Keratinocyte (primary cell): Measurements from ENCODE around the gene EPC2.

ENCODE experiments used
- CTCF ChIP-seq, 3 experiments: IDR thresholded peaks in 1 of 3; conservative IDR thresholded peaks in 1 of 3; optimal IDR thresholded peaks in 1 of 3; 2 replicates in 2 of 3; 3 replicates in 1 of 3; pipeline versions ENCODE3 to v1.5.1; 2011; ENCODE audit warnings: low read length in 3 of 3, mild to moderate bottlenecking in 3 of 3, moderate library complexity in 2 of 3, control low read depth in 1 of 3, inconsistent platforms in 1 of 3; ENCODE audit not compliant: insufficient read depth in 2 of 3; ENCODE audit errors: extremely low read depth in 1 of 3
- EZH2 ChIP-seq: IDR thresholded peaks from one replicate; pipeline ENCODE4 v1.6.1; 2012; ENCODE audit warnings: inconsistent platforms, mild to moderate bottlenecking, low read length, moderate library complexity

DNA sequence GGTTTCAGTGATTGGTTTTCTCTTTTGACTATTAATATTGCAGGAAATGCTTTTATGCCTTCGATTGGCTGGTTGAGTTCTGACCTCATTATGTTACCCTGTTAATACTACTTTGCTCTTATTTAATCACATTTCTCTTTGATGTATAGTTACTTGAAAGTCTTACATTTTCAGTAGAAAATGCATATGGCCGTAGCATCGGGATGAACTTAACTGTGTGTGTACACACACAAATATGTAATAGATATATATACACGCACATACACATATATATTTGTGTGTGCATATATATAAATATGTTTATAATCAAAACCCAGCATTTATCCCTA, 1.6 kb downstream of the EPC2 start:
- no peak for TF ChIP-seq CTCF (optimal IDR thresholded peaks at IDR 0.05 in 1 of 3, IDR thresholded peaks at IDR 0.05 in 1 of 3, conservative IDR thresholded peaks at IDR 0.05 in 1 of 3; ENCODE audit: extremely low read depth in 1 of 3, insufficient read depth in 2 of 3, low read length in 3 of 3)
- no peak for TF ChIP-seq EZH2
